Measurements from ENCODE around the gene EDC3. TPM values are rescaled to one million over a fixed set of nuclear protein-coding genes. Genes with fewer than 3 reads are reported as not detected.

Gene EDC3
- total RNA-seq, 2 donors from 2014 or later = 44.5 to 48.3 TPM

DNA sequence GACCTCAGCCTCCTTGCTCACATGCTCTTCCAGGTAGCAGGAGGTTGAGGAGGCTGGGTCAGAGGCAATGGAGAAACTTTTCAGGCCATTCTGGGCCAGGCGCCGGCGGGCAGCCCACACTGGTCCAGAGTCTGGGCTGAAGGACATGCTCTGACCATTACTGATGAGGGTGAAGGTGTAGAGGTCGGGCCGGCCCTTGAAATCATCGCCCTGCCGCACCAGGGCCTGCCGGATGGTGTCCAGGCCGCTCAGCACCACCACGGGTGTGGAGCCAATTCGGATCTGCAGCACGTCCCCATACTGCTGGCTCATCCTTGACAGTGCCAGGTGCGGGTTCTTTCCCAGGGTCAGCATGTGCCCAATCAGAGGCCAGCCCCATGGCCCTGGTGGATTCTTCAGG, 26.8 kb upstream of the EDC3 start:
- DNase-seq = no peak
- Histone ChIP-seq H3K36me3 (ENCODE audit: control insufficient read depth, insufficient read depth, low read length) (no peaks in the 10 kb centered on the region), H3K4me1 (ENCODE audit: control insufficient read depth, insufficient read depth, low read length) (no peaks in the 10 kb centered on the region), H3K27me3 (ENCODE audit: control insufficient read depth, insufficient read depth, low read length, poor library complexity, severe bottlenecking) (peaks cover 38% of the 10 kb centered on the region), H3K9me3 (ENCODE audit: control insufficient read depth, low read length) (no peaks in the 10 kb centered on the region), H3K27ac (ENCODE audit: low read depth, low read length) (no peak overlapping the region), H3K9ac (ENCODE audit: extremely low read depth, low read length, poor library complexity, severe bottlenecking) (no peak overlapping the region), H3K4me3 (ENCODE audit: low read length) (no peak overlapping the region)
- H3K4me3 Mint-ChIP-seq = no peak overlapping the region
- H3K36me3 Mint-ChIP-seq (ENCODE audit: low read depth) = no peaks in the 10 kb centered on the region
- H3K4me1 Mint-ChIP-seq = peaks cover 16% of the 10 kb centered on the region
- 76 to 95% methylated on average over 4 to 13 of the region's 13 CpGs for WGBS, 2 experiments (ENCODE audit: insufficient coverage in 1 of 2, insufficient read length in 1 of 2)
- H3K27me3 Mint-ChIP-seq (ENCODE audit: insufficient read depth) = peaks cover 75% of the 10 kb centered on the region
- peaks cover 7% of the 10 kb centered on the region for H3K9me3 Mint-ChIP-seq
- TF ChIP-seq CTCF (conservative IDR thresholded peaks at IDR 0.05) = no peak
- no peak overlapping the region for H3K27ac Mint-ChIP-seq

GRCh38 chr15:74716651-74717050, 20.8 kb upstream of the EDC3 start:
- H3K4me1 ChIP-seq (ENCODE audit: control insufficient read depth, insufficient read depth, low read length) = no peaks in the 10 kb centered on the region
- Mint-ChIP-seq H3K4me3 (no peak overlapping the region), H3K4me1 (peaks cover 14% of the 10 kb centered on the region), H3K36me3 (ENCODE audit: low read depth) (no peaks in the 10 kb centered on the region), H3K27me3 (ENCODE audit: insufficient read depth) (peaks cover 30% of the 10 kb centered on the region), H3K27ac (no peak overlapping the region), H3K9me3 (no peaks in the 10 kb centered on the region)
- no peaks in the 10 kb centered on the region for H3K36me3 ChIP-seq (ENCODE audit: control insufficient read depth, insufficient read depth, low read length)
- no peak overlapping the region for H3K4me3 ChIP-seq (ENCODE audit: low read length)
- no peaks in the 10 kb centered on the region for H3K9me3 ChIP-seq (ENCODE audit: control insufficient read depth, low read length)
- no peak overlapping the region for H3K27ac ChIP-seq (ENCODE audit: low read depth, low read length)
- no peak for DNase-seq
- H3K27me3 ChIP-seq (ENCODE audit: control insufficient read depth, insufficient read depth, low read length, poor library complexity, severe bottlenecking) = peaks cover 5% of the 10 kb centered on the region
- no peak for TF ChIP-seq CTCF (conservative IDR thresholded peaks at IDR 0.05)
- 90 to 95% methylated on average over 5 of the region's 5 CpGs for WGBS, 2 experiments (ENCODE audit: insufficient coverage in 1 of 2, insufficient read length in 1 of 2)
- no peak overlapping the region for H3K9ac ChIP-seq (ENCODE audit: extremely low read depth, low read length, poor library complexity, severe bottlenecking)

DNA sequence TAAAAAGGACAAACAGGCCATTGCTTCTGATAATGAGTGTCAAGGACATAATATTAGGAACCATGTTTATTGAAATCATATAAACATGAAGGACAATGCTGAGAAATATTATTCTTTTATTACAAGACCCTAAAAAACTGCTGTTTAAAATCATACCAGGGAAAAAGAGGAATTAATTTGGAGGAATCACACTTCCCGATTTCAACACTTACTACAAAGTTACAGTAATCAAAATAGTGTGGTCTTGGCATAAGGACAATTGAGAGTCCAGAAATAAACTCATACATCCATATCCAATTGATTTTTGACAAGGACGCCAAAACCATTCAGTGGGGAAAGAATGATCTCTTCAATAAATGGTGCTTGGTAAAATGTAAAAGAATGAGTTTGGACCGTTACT, 16.5 kb upstream of the EDC3 start:
- no peak for DNase-seq
- no peaks in the 10 kb centered on the region for H3K36me3 ChIP-seq (ENCODE audit: control insufficient read depth, insufficient read depth, low read length)
- no peaks in the 10 kb centered on the region for H3K4me1 ChIP-seq (ENCODE audit: control insufficient read depth, insufficient read depth, low read length)
- no peak overlapping the region for H3K4me3 Mint-ChIP-seq
- WGBS, 2 experiments (ENCODE audit: insufficient coverage in 1 of 2, insufficient read length in 1 of 2) = no CpG with 5 or more reads among the region's 3 CpGs
- no peak overlapping the region for H3K27ac Mint-ChIP-seq
- H3K4me1 Mint-ChIP-seq = no peaks in the 10 kb centered on the region
- no peaks in the 10 kb centered on the region for H3K9me3 ChIP-seq (ENCODE audit: control insufficient read depth, low read length)
- H3K9ac ChIP-seq (ENCODE audit: extremely low read depth, low read length, poor library complexity, severe bottlenecking) = no peak overlapping the region
- no peak for TF ChIP-seq CTCF (conservative IDR thresholded peaks at IDR 0.05)
- H3K27ac ChIP-seq (ENCODE audit: low read depth, low read length) = no peak overlapping the region
- H3K9me3 Mint-ChIP-seq = no peaks in the 10 kb centered on the region
- H3K36me3 Mint-ChIP-seq (ENCODE audit: low read depth) = no peaks in the 10 kb centered on the region
- H3K4me3 ChIP-seq (ENCODE audit: low read length) = no peak overlapping the region
- peaks cover 35% of the 10 kb centered on the region for H3K27me3 Mint-ChIP-seq (ENCODE audit: insufficient read depth)
- H3K27me3 ChIP-seq (ENCODE audit: control insufficient read depth, insufficient read depth, low read length, poor library complexity, severe bottlenecking) = peaks cover 23% of the 10 kb centered on the region
